NCI-H1694 treated with DMSO at 0.1 percent for 48 hours (cell line): ENCODE data around the gene RPUSD1.
"Not testable (repeated sequence)": the region's sequence is repeated elsewhere in the genome, so short reads cannot be mapped to it uniquely, and the experiment has no call there.

Experiments used
- DNase-seq: peaks from one replicate; lab custom pipeline; 2025; lab: John Stamatoyannopoulos, UW

The RPUSD1 gene

GRCh38 chr16:783404-784161, 4.6 kb downstream of the RPUSD1 start:
- no peak for DNase-seq

GRCh38 chr16:782766-783403, 5.3 kb downstream of the RPUSD1 start:
- no peak for DNase-seq

GRCh38 chr16:782258-782657, 5.9 kb downstream of the RPUSD1 start:
- no peak for DNase-seq

- DNase-seq: no peak
Observed at GRCh38 chr16:781346-782010, 6.7 kb downstream of the RPUSD1 start.

GRCh38 chr16:780296-780695, 7.9 kb downstream of the RPUSD1 start:
- DNase-seq: no peak

GRCh38 chr16:779561-779960, 8.6 kb downstream of the RPUSD1 start:
- no peak for DNase-seq

- no peak for DNase-seq
Observed at GRCh38 chr16:778909-779527, 9.2 kb downstream of the RPUSD1 start.

- DNase-seq: no peak
Observed at GRCh38 chr16:778447-778846, 9.7 kb downstream of the RPUSD1 start.

- DNase-seq: no peak
Observed at GRCh38 chr16:777826-778225, 10.4 kb downstream of the RPUSD1 start.

- DNase-seq: no peak
Observed at GRCh38 chr16:776824-777223, 11.4 kb downstream of the RPUSD1 start.

- DNase-seq: not testable (repeated sequence)
Observed at GRCh38 chr16:776298-776697, 11.9 kb downstream of the RPUSD1 start.

- DNase-seq: no peak
Observed at GRCh38 chr16:775236-775796, 12.9 kb downstream of the RPUSD1 start.

- no peak for DNase-seq
Observed at GRCh38 chr16:774086-775001, 13.8 kb downstream of the RPUSD1 start.

- no peak for DNase-seq
Observed at GRCh38 chr16:772959-773358, 15.2 kb downstream of the RPUSD1 start.

GRCh38 chr16:770411-770810, 17.8 kb downstream of the RPUSD1 start:
- no peak for DNase-seq

GRCh38 chr16:769934-770333, 18.2 kb downstream of the RPUSD1 start:
- no peak for DNase-seq

- DNase-seq: no peak
Observed at GRCh38 chr16:769184-769784, 18.9 kb downstream of the RPUSD1 start.

- DNase-seq: no peak
Observed at GRCh38 chr16:768428-768827, 19.8 kb downstream of the RPUSD1 start.

GRCh38 chr16:767743-768235, 20.4 kb downstream of the RPUSD1 start:
- DNase-seq: no peak

- DNase-seq: no peak
Observed at GRCh38 chr16:766820-767640, 21.2 kb downstream of the RPUSD1 start.
